Ishikawa (cell line): Measurements from ENCODE around the gene PSENEN.

Source experiments
- CREB1 ChIP-seq: IDR thresholded peaks from 2 replicates; pipeline ENCODE4 v1.6.1; 2012; ENCODE audit warnings: low read depth
- EGR1 ChIP-seq: IDR thresholded peaks from 2 replicates; pipeline ENCODE4 v1.6.1; 2012
- EP300 ChIP-seq: IDR thresholded peaks from 2 replicates; pipeline ENCODE4 v1.6.1; 2012; ENCODE audit warnings: borderline replicate concordance
- MAX ChIP-seq: IDR thresholded peaks from 2 replicates; pipeline ENCODE4 v1.6.1; 2012
- TAF1 ChIP-seq: IDR thresholded peaks from 2 replicates; pipeline ENCODE4 v1.6.1; 2012; ENCODE audit warnings: low read depth, mild to moderate bottlenecking
- ZBTB7A ChIP-seq: IDR thresholded peaks from 2 replicates; pipeline ENCODE4 v1.6.1; 2012; ENCODE audit warnings: low read depth

GRCh38 chr19:35780717-35781116 lies 35.3 kb downstream of the PSENEN start:
- TF ChIP-seq EP300, result no peak
- no peak for TF ChIP-seq CREB1
- no peak for TF ChIP-seq MAX
- no peak for TF ChIP-seq EGR1
- no peak for TF ChIP-seq ZBTB7A
- no peak for TF ChIP-seq TAF1
